ENCODE results near the gene KIAA0232.

DNA sequence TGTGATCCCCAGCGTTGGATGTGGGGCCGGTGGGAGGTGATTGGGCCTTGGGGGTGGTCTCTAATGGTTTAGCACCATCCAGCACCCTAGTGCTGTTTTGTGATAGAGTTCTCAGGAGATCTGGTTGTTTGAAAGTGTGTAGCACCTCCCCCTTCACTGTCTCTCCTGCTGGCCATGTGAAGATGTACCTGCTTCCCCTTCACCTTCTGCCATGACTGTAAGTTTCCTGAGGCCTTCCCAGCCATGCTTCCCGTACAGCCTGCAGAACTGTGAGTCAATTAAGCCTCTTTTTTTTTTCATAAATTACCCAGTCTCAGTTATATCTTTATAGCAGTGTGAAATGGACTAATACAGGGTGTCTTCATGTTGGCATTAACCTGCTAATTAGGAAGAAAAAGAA lies 107.8 kb downstream of the KIAA0232 start:
- TF ChIP-seq POLR2A (IDR thresholded peaks at IDR 0.05; ENCODE audit: control extremely low read depth in 1 of 2, low read depth in 2 of 2, low read length in 2 of 2): no peak
- TF ChIP-seq SP1 (IDR thresholded peaks at IDR 0.05; ENCODE audit: low read depth, low read length): no peak
- TF ChIP-seq, protein P1, sequence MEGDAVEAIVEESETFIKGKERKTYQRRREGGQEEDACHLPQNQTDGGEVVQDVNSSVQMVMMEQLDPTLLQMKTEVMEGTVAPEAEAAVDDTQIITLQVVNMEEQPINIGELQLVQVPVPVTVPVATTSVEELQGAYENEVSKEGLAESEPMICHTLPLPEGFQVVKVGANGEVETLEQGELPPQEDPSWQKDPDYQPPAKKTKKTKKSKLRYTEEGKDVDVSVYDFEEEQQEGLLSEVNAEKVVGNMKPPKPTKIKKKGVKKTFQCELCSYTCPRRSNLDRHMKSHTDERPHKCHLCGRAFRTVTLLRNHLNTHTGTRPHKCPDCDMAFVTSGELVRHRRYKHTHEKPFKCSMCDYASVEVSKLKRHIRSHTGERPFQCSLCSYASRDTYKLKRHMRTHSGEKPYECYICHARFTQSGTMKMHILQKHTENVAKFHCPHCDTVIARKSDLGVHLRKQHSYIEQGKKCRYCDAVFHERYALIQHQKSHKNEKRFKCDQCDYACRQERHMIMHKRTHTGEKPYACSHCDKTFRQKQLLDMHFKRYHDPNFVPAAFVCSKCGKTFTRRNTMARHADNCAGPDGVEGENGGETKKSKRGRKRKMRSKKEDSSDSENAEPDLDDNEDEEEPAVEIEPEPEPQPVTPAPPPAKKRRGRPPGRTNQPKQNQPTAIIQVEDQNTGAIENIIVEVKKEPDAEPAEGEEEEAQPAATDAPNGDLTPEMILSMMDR (IDR thresholded peaks at IDR 0.05; ENCODE audit: control extremely low read depth in 1 of 3, insufficient read depth in 1 of 3, low read depth in 1 of 3, low read length in 3 of 3): no peak
- TF ChIP-seq SRF (IDR thresholded peaks at IDR 0.05; ENCODE audit: low read depth, low read length): no peak
- TF ChIP-seq HDAC6 (IDR thresholded peaks at IDR 0.05; ENCODE audit: low read depth, low read length): no peak
- TF ChIP-seq, protein P2, sequence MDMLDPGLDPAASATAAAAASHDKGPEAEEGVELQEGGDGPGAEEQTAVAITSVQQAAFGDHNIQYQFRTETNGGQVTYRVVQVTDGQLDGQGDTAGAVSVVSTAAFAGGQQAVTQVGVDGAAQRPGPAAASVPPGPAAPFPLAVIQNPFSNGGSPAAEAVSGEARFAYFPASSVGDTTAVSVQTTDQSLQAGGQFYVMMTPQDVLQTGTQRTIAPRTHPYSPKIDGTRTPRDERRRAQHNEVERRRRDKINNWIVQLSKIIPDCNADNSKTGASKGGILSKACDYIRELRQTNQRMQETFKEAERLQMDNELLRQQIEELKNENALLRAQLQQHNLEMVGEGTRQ (IDR thresholded peaks at IDR 0.05; ENCODE audit: low read length): no peak
- TF ChIP-seq CHD2 (IDR thresholded peaks at IDR 0.05; ENCODE audit: low read length): no peak
- TF ChIP-seq HDAC2 (IDR thresholded peaks at IDR 0.05; ENCODE audit: borderline replicate concordance in 1 of 2, low read depth in 2 of 2, low read length in 2 of 2): no peak

Measured in H1 (cell line).